T-cell (primary cell): Measurements from ENCODE around the gene HPS4. TPM values are rescaled to one million over a fixed set of nuclear protein-coding genes. Genes with fewer than 3 reads are reported as not detected.

ENCODE experiments used
- total RNA-seq, 35 experiments: library from RNA in 6 of 35; stranded (reverse) in 6 of 35; fragments of 120-200 nt in 1 of 35; gene quantifications; one replicate each; pipeline versions ENCODE4 v1.2.1 to v1.2.4 and lab custom pipeline; 2013 to 2026

HPS4 gene
- total RNA-seq, 5 donors from 2014 or later (not counting 1 experiment from before 2014, with no cell fraction given): 38.7 to 53.4 (median 50.0) TPM

Other genes with a start within 250 kb of the HPS4 start
- gene ASPHD2, start 54.5 kb downstream of the HPS4 start, total RNA-seq: 1 to 10 TPM; 1.9 to 5.3 (median 4.3) TPM
- 10 to 100 TPM; 17.4 to 23.3 (median 21.8) TPM for gene SRRD, start 94 bp upstream of the HPS4 start, total RNA-seq
- 10 to 100 TPM; 63.0 to 91.8 (median 75.2) TPM for gene TFIP11, start 28.7 kb upstream of the HPS4 start, total RNA-seq
- gene TPST2, start 106.3 kb upstream of the HPS4 start, total RNA-seq: 10 to 100 TPM; 30.3 to 42.1 (median 38.0) TPM
- gene CRYBB1, start 134.2 kb upstream of the HPS4 start, total RNA-seq: not detected
- not detected for gene CRYBA4, start 138.2 kb upstream of the HPS4 start, total RNA-seq
- 100 to 1,000 TPM in 3 of 5 donors, 10 to 100 TPM in 2; 45.8 to 237 (median 207) TPM for gene MIAT, start 173.8 kb upstream of the HPS4 start, total RNA-seq